Measurements from ENCODE around the gene BCAR3.
"Not testable (repeated sequence)": the region's sequence is repeated elsewhere in the genome, so short reads cannot be mapped to it uniquely, and the experiment has no call there.

BCAR3 gene

DNA sequence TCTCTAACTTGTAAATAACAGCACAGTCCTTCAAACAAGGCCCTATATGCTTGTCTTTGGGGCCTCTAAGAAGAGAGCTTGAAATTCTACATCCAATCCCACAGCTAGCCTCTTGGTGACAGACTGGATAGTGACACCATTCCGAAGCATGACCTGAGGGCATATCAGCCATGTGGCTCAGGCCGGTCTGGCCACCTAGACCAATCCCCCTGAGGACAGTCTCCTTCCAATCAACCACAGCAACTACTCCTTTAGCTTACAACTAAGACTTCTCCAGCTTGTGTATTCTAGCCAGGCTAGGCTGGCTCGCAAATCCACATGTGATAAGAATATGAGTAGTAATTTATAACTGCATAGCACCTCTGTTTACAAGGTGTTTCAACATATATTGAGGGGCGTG is 14.0 kb downstream of the BCAR3 start:
- no peak for DNase-seq

DNA sequence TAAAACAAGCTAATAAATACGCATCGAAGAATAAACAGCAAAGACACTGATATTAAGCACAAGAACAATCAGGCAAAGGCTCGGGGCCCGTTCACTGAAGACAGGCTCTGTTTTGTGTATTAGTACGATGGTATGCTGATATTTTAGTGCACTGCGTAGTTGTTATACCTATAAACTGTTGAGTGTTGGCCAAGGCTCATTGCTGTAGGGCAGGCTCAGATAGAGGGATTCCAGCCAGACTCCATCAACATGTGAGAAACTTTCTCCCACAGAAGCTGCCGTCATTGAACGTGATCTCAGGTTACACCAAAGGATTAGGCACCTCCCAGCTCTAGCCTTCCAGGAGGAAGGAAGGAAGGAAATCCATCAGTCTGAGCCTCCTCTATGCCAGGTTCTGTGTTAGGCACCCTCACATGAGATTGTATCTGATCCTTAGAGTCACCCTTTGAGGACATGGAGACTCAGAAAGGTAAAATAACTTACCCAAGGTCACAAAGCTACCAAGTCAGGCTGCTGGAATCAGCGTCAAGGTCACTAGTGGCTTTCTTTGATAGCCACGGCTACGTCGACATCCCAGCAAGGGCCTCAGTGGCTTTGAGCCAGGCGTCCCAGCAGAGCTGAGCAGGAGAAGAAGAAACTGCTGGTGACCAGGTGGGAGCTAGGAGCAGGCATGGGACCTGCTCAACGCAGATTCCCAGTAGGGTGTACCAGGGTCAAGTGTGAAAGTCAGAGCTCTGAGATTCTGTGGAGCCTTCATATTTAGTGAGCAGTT is 14.8 kb downstream of the BCAR3 start:
- DNase-seq = no peak

DNA sequence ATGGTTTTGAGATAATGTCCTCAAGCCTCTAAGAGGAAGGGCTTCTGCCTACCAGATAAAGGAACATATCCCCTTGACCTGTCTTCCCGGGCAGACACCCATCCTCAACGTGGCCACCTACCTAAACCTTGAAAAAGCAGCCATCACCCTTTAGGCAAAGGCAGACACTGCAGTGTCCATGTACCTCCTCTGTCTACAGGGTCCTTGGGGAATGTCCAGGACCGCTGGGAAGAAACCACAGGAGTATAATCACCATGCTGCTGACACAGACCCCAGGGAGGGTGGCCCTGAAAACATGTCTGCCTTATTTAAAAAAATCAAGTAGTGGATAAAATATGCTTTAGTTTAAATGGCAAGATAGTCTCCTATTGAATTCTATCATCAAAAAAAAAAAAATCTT is 16.6 kb downstream of the BCAR3 start:
- no peak for DNase-seq

DNA sequence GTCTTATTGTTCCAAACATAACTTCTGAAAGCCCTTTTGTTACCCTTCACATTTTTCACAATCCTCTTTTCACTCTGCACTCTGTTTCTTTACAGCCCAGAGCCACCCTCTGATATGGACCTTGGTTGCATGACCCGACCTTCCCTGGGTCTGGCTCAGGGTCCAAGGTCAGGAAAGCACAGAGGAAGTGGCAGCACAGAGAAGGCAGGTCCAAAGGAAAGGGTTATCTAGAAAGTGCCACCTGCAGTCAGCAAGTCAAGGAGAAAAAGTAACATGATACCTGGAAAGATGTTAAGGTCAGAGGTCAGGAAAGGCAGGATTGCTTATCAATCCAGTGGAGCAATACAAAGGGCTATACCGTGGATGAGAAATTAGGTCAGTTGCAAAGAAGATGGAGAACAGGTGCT is 18.4 kb downstream of the BCAR3 start:
- DNase-seq = no peak

DNA sequence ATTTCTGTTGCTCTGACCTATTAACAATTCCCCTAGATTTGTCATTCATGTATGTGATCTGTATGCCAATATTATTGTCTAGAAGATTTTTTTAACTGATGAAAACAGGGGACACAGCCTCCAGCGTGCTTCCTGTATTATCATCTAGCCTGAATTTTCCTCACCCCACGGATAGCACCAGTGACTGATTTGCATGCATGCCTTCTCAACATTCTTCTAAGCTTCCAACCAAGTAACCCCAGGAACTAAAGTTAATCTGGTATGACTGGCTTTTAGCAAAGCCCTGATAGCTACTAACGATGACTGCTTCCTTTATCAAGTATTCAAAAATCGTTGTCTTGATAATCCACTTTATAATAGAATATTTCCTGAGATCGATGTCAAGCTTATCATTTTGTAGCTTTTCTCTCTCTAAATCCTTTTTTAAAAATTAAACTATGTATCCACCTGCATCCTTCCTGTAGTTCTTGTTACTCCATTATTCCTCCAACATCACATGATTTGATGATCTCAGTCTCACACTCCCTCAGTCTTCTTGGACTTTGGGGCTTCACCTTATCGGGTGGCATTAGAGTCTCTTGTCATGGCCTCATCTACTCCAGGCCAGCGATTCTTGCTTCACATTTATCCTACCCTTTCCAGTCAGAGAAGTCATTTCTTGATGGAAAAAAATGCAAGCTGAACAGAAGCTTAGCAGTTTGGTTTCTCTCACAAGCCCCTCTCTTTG is 19.0 kb downstream of the BCAR3 start:
- DNase-seq = no peak

DNA sequence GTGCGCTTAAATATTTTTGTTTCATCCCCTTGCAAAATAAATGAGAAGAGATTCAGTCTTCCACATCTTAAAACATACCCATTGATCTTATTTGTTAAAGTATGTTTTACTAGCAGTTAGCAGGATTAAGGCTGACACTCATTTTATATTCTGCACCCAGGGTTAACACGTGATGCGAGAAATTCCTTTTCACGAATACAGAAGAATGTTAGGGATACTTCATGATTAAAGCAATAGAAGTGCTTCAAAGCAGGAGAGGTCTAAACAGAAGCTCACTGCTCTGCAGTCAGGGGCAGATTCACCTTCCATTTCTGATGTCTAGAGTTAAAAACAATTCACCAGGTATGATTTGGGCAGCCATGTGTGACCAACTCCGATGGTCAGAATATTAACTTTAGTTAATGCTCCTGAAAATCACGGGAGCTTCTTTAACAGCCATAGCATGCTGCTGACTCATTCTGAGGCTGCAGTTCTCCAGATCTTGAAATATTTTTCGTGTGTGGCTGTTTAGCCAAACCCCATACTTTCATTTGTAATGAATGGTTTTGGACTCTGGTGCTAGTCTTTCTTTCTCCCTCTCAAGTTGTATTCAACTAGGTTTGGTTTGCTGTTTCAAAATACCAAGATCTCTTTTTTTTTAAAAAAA is 19.7 kb downstream of the BCAR3 start:
- DNase-seq = no peak

DNA sequence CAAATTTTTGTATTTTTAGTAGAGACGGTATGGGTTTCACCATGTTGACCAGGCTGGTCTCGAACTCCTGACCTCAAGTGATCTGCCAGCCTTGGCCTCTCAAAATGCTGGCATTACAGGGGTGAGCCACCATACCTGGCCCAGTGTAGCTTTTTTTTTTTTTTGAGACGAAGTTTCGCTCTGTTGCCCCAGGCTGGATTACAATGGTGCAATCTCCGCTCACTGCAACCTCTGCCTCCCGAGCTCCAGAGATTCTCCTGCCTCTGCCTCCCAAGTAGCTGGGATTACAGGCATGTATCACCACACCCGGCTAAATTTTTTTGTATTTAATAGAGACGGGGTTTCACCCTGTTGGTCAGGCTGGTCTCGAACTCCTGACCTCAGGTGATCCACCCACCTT is 20.3 kb downstream of the BCAR3 start:
- not testable (repeated sequence) for DNase-seq

DNA sequence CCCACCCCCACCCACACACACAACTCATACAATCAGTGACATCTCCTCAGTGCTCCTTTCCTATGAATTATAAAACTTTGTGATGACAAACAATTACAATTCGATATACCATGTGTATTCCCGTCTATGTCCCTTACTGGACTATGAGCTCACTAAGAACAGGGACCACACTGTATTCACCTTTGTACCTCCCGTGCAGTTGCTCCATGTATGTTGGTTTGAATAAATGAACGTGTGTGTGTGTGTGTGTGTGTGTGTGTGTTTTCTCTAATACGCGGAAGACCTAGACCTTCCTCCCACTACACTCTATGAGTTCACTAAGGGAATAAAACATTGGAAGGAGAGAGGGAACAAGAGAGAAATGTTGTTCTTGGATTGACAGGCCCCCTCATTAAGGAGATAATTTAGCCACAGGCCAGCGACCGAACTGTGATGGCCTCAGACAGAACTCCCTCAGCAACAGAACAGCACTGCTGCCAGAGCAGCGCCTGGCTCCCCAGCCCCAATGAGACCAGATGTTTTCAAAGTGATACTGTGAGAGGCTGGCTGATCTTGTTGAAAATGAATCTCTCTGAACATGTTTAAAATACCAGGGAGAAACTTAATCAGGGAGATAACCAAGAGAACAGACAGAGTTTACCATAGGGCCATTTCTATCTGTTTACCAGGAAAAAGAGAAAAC is 21.7 kb downstream of the BCAR3 start:
- no peak for DNase-seq

DNA sequence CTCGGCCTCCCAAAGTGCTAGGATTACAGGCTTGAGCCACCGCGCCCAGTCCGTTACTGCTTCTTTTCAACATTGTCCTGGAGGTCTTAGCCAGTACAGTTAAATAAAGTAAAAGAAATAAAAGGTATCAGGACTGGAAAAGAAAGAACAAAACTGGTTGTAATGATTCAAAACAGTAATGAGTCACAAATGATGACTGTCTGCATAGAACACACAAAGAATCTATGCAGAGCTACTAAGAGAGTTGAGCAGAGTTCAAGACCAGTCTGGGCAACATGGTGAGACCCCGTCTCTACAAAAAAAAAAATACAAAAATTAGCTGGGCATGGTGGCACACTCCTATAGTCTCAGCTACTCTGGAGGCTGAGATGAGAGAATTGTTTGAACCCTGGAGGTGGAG is 23.4 kb downstream of the BCAR3 start:
- no peak for DNase-seq

DNA sequence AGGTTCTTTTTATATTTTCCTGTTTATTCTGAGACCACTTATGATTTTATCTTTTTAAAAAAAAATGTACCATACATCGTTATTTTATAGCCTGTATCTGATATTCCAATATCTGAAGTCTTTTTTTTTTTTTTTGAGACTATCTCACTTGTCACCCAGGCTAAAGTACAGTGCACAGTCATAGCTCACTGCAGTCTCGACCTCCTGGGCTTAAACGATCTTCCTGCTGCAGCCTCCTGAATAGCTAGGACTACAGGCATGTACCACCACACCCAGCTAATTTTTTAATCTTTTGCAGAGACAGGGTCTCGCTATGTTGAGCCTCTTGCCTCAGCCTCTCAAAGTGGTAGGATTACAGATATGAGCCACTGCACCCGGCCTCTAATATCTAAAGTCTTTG is 25.1 kb downstream of the BCAR3 start:
- DNase-seq = no peak

DNA sequence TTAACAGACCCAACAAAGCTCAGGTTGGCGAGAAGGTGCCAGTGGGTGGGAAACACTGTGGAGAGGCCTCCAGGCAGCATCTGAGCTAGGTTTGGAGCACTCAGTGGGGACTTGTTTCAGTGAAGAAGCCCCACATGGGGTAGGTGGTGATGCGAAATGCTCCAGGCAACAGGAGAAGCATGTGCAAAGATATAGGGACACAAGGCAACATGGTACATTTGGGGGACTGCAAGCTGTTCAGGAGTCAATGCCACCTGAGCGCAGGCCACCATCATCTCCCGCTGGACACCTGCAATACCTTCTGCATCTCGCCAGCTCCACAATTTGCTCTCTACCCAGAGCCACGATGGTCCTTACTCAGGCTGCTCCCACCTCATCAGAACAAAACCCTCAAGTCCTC is 28.0 kb downstream of the BCAR3 start:
- DNase-seq = no peak

DNA sequence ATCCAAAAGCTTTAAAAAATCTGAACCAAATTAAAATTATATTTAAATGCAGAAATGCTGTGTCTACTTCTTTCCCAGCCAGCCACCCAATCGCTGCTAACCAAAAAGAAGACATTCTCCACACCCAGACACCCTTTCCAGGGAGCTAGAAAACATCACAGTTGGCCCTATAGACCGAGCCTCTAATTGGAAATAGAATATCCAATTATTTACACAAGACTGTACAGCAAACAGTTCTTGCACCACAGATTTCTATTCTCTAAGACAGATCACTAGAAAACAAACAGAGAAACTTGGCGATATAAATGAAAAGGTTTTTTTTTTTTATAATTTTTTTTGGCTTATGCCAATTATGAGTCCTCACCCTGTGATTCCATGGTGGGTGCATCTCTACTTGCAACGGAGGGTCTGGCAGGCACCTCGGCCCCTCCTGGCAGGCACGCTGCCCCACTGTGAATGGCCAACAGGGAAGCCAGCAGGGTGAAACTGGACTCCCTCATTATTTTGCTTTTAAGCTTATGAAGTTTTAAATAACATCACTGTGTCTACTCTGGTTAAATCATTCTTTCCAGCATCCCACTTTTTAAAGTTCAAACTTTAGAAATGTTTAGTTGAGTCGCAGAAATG is 29.2 kb downstream of the BCAR3 start:
- no peak for DNase-seq

DNA sequence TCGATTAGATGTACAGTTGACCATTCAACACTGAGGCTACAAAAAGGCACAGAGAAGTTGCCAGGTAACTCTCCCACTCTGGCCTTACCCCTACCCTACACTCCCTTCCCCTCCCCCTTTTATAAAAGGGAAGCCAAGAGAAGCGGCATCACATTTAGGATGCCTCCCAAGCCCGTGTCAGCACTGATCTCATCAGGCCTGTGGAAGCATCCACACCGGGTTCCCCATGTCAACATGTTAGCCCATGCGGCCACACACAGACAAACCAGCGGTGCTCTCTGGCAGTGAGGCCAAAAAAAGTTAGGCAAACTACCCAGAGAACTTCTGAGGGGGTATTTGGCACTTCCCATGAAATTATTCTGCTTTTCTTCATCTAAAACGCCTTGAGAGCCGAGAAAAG is 29.9 kb downstream of the BCAR3 start:
- DNase-seq = no peak

DNA sequence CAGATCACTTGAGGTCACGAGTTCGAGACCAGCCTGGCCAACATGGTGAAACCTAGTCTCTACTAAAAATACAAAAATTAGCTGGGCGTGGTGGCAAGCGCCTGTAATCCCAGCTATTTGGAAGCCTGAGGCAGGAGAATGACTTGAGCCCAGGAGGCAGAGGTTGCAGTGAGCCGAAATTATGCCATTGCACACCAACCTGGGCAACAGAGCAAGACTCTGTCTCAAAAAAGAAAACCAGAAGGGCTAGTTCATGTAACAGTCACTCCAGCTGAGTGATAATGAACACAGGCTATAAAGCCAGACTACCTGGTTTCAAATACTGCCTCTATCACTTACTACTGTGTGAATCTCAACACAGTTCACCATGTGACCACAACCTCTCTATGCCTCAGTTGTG is 31.5 kb downstream of the BCAR3 start:
- not testable (repeated sequence) for DNase-seq

DNA sequence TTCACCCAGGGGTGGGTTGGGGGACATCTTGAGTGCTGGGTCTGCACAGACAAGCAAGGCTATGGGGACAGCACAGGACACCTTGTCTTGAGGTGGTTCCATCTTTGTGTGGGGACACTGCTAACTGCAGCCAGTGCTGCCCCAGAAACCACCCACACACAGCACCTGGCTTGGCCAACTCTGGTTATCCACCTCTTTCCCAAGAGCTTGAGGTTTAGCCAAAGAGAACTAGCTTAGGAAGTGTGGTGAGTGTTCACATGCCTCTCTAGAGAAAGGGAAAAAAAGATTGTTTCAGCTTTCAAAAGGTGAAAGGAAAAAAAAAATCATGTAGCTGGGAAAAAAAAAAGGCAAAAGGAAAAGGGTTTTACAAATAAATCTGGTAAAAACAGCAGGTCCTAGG is 32.4 kb downstream of the BCAR3 start:
- DNase-seq = no peak

DNA sequence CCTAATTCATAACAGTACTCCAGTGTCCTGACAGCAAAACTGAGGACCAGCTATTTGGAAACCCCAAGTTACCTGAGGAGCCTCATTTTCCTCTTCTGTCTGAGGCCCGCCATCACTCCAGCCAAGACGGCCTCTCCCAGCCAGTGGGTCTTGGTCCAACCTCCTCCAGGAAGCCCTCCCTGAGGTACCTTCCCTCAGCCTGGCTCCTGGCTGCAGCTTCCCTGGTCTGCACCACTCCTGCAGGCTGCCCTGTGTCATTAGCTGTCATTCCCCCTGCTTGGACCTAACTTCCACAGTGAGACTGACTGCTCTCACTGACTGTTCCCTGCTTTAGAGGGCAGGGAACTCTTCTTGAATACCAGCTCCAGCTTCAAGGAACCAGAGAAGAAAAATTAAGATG is 33.0 kb downstream of the BCAR3 start:
- no peak for DNase-seq

DNA sequence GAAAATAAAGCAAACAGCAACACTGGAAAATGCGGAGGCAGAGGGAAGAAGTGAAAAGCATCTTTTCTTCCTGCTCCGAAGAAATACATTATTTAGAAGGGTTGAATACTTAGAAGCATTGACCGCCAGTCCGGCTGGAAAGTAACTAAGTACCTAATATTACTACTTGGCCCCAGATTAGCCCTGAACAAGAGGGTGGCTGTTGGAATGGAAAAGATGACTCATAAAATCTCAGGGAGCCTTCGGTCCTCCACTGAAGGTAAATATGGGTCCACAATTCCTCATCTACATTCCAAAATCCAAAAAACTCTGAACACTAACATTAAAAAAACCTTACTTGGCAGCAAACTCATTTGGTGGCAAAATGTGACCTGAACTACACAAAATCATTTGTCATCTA is 40.1 kb downstream of the BCAR3 start:
- DNase-seq = no peak

DNA sequence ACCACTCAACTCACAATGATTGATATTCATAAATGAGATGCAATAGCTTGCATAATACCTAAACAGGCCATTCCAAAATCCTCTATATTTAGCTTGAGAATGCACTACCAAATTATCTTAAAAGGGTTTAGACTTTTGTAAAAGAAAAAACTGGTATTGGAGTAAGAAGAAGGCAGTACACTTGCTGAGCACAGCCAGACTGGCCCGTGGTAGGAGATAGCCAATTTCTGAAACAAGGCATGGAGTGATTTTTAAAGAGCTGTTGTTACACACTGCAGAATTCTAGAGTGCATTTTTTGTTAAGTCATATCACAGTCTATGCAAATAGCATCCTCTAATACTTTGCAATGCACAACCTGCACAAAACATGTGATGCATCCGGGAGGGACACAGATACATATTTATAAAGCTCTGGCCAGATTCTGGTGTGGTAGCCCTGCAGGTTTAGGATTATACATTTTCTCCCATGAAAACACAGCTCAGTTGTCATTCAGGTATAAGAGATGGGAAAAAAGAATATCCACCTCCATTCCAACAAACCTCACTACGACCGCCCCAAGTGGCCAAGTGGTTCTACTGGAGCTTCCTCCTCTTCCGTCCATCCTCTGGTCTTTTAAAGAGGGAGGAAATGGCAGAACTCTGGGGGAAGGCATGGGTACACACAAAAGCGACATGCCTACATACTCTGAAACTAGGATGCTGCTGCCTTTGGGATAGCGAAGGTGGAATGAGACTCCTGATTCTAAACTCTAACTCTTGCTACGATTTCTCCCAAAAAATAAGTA is 40.8 kb downstream of the BCAR3 start:
- no peak for DNase-seq

DNA sequence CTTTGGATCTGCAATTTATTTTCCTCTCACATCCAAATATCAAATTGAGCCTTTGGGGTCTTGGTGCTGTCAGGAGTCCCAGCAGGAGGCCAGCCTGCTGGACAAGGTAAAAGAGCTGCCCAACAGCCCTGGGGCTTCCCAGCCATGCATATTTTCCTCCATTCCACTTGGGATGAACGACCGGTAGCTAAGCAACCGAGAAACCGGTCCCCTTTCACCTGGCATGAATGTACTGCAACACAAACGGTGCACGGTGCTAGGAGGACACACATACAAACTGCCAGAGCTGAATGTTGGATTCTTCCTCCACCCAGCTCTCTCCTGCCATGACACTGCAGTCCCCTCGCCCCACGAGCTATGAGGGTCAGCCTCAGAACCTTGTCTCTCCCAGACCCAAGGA is 42.7 kb downstream of the BCAR3 start:
- no peak for DNase-seq

DNA sequence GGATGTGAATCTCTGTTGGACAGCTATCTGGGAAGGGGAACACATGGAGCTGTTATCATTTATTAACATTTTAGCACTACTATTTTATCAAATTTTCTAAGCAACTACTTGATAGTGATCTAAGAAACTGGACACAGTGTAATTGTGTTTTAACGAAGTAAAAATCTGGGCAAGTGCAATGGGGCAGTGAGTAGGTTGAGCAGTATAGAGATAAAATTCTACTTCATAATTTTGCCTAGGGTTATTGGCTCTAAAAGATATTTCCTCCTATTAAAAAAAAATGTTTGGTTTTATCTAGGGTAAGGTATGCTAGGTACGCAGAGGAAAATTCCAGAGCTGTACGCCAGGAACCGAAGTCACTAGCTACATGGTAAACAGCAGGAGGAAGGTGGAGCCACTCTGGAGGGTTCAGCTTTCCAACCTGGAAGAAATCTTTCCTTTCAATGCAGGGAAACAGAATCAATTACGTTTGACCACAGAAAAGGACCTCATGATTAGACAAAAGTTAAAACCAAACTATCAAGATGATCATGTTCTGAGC is 43.3 kb downstream of the BCAR3 start:
- DNase-seq = no peak

DNA sequence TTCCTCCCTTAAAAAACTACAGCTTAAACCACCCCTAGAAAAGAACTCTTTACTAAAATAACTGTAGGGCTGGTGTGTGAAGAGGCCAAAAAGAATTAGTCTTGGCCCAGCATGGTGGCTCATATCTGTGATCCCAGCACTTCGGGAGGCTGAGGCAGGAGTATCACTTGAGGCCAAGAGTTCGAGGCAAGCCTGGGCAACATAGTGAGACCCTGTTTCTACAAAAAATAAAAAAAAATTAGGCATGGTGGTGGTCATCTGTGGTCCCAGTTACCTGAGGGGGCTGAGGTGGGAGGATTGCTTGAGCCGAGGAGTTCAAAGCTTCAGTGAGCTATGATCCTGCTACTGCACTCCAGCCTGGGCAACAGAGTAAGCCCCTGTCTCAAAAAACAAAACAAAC is 44.9 kb downstream of the BCAR3 start:
- DNase-seq = no peak

Measured in NCI-H2171 (cell line).